Pancreas (tissue), 10 donors: ENCODE data around the gene SACM1L. TPM values are rescaled to one million over a fixed set of nuclear protein-coding genes. Genes with fewer than 3 reads are reported as not detected.
A peak's percentile ranks its signal among the peaks of the same experiment; 100 is the strongest.

ENCODE experiments used
- ATAC-seq, 4 donors: fragments of 200-7000 bp; cut with Tn5 transposase; one replicate each; pipeline versions ENCODE4 v1.8.0 to v1.9.1; 2020; ENCODE audit warnings: mild to moderate bottlenecking in 4 of 4, moderate library complexity in 4 of 4
- DNase-seq, 6 donors: peaks; one replicate each; pipeline ENCODE4 v3.0.0-alpha.2; 2020
- FAIRE-seq: peaks from 2 replicates; lab custom pipeline; 2012; peaks lifted over from hg19 to GRCh38; lab: Jason Lieb, UNC
- H3K27ac ChIP-seq, 4 donors: fragments of 200-600 bp; sonication (generic); 1 replicate in 3 of 4; 2 replicates in 1 of 4; pipeline versions ENCODE4 v1.5.0 to v1.8.0; 2020
- H3K27me3 ChIP-seq, 4 donors: fragments of 200-600 bp; one replicate each; pipeline ENCODE4 v1.8.0; 2021
- H3K36me3 ChIP-seq, 3 donors: fragments of 200-600 bp; sonication (generic) in 1 of 3; one replicate each; pipeline versions ENCODE4 v1.5.0 to v1.8.0; 2020 to 2021
- H3K4me1 ChIP-seq, 3 donors: fragments of 200-600 bp; one replicate each; pipeline ENCODE4 v1.8.0; 2021
- H3K4me3 ChIP-seq, 4 donors: fragments of 200-600 bp; sonication (generic) in 2 of 4; one replicate each; pipeline versions ENCODE4 v1.5.0 to v1.8.0; 2020 to 2021
- H3K9me3 ChIP-seq, 4 donors: fragments of 200-600 bp; one replicate each; pipeline ENCODE4 v1.8.0; 2021
- CTCF ChIP-seq, 4 donors: fragments of 200-600 bp; sonication (generic) in 3 of 4; IDR thresholded peaks; one replicate each; pipeline versions ENCODE4 v1.5.0 to v1.8.0; 2021; ENCODE audit warnings: antibody characterized with exemption in 4 of 4
- WGBS, 2 donors: extraction: QIAGEN DNeasy Blood & Tissue Kit; methylation state at CpG; one replicate each; pipeline ENCODE4 v1.1.7; 2013; 5-methylcytosine and 5-hydroxymethylcytosine counted together
- intact Hi-C, 3 donors: fragments of 100-400 bp; cut with DNase I; formaldehyde crosslinking; loops; one replicate each; pipeline versions ENCODE4 v1.11.1 to v1.14.2; 2022
- polyA plus RNA-seq, 2 donors: library from polyadenylated mRNA; stranded (reverse); fragments of 200-250 nt; gene quantifications; one replicate each; pipeline ENCODE4 v1.2.3, GENCODE V29; 2013
- total RNA-seq, 6 donors: library from RNA; stranded (reverse); fragmentation: NEBNext Ultra II Directional in 4 of 6; extraction: Animal tissue kit (Norgen Biotek cat#: 25700) in 4 of 6; gene quantifications; one replicate each; pipeline versions ENCODE4 v1.2.1 to v1.2.4, GENCODE V29; 2021 to 2023
- donor health status: healthy with polysubstance abuse.
- donor health status: DM: no; HTN: no; CAD: no; lungs with moderate emphysema.
- donor health status: DM: no; HTN: no; CAD: no.
- donor health status: control.
- donor health status: control.
- donor health status: Bipolar disorder and iron deficiency.
- donor health status: DM: yes; HTN: yes; CAD: no.
- donor health status: DM: no; HTN: no; CAD: no.
- donor health status: DM: no; HTN: no; CAD: no.
- donor health status: DM: yes; HTN: yes; CAD: no.

SACM1L gene
- total and polyA plus RNA-seq, 8 donors: 15.4 to 29.8 (median 18.7) TPM

- Histone ChIP-seq H3K4me1 (peaks cover 0 to under 1% (median 0%) of the 10 kb centered on the region in 3 donors), H3K27me3 (no peaks in the 10 kb centered on the region), H3K9me3 (no peaks in the 10 kb centered on the region), H3K36me3 (peaks cover 0 to 42% (median 9%) of the 10 kb centered on the region in 3 donors), H3K4me3 (no peak overlapping the region), H3K27ac (no peak overlapping the region)
- DNase-seq (no peak), FAIRE-seq (no peak), ATAC-seq (no peak)
- no peak for TF ChIP-seq CTCF (IDR thresholded peaks at IDR 0.05)
- intact Hi-C loops: no loop called here
These were observed 18.8 kb upstream of the SACM1L start for GRCh38 chr3:45670436-45670835.

GRCh38 chr3:45670991-45671390 is 18.2 kb upstream of the SACM1L start:
- Histone ChIP-seq H3K36me3 (peaks cover 0 to 42% (median 9%) of the 10 kb centered on the region in 3 donors), H3K27ac (no peak overlapping the region), H3K27me3 (no peaks in the 10 kb centered on the region), H3K9me3 (no peaks in the 10 kb centered on the region), H3K4me3 (no peak overlapping the region), H3K4me1 (no peaks in the 10 kb centered on the region)
- ATAC-seq: peak in 3 of 4 donors; percentile 42 to 51 (median 45)
- 86 to 89% methylated on average over 2 of the region's 2 CpGs for WGBS, 2 donors
- FAIRE-seq: no peak
- DNase-seq: no peak
- no peak for TF ChIP-seq CTCF (IDR thresholded peaks at IDR 0.05)
- intact Hi-C loops: no loop called here

- 96 to 97% methylated on average over 2 of the region's 2 CpGs for WGBS, 2 donors
- ATAC-seq: no peak
- no peak overlapping the region for H3K27ac ChIP-seq
- FAIRE-seq: no peak
- no peaks in the 10 kb centered on the region for H3K27me3 ChIP-seq
- H3K4me1 ChIP-seq: no peaks in the 10 kb centered on the region
- H3K9me3 ChIP-seq: no peaks in the 10 kb centered on the region
- TF ChIP-seq CTCF (IDR thresholded peaks at IDR 0.05): no peak
- intact Hi-C loops: no loop called here
- no peak for DNase-seq
- H3K36me3 ChIP-seq: peaks cover 0 to 50% (median 13%) of the 10 kb centered on the region in 3 donors
- H3K4me3 ChIP-seq: no peak overlapping the region
These were observed 15.9 kb upstream of the SACM1L start for GRCh38 chr3:45673273-45673672.

- H3K4me3 ChIP-seq: no peak overlapping the region
- no peaks in the 10 kb centered on the region for H3K4me1 ChIP-seq
- no peak for DNase-seq
- no peak for TF ChIP-seq CTCF (IDR thresholded peaks at IDR 0.05)
- H3K27ac ChIP-seq: no peak overlapping the region
- H3K9me3 ChIP-seq: no peaks in the 10 kb centered on the region
- H3K27me3 ChIP-seq: no peaks in the 10 kb centered on the region
- 78 to 86% methylated on average over 7 of the region's 7 CpGs for WGBS, 2 donors
- ATAC-seq: peak in 1 of 4 donors; percentile 11
- intact Hi-C loops: no loop called here
- no peak for FAIRE-seq
- H3K36me3 ChIP-seq: peaks cover 0 to 39% (median 16%) of the 10 kb centered on the region in 3 donors
These were observed 12.7 kb upstream of the SACM1L start for GRCh38 chr3:45676325-45677032.

GRCh38 chr3:45677033-45677446 is 12.2 kb upstream of the SACM1L start:
- intact Hi-C loops: no loop called here
- Histone ChIP-seq H3K4me3 (no peak overlapping the region), H3K36me3 (peaks cover 0 to 39% (median 14%) of the 10 kb centered on the region in 3 donors), H3K9me3 (no peaks in the 10 kb centered on the region), H3K4me1 (no peaks in the 10 kb centered on the region), H3K27ac (no peak overlapping the region), H3K27me3 (no peaks in the 10 kb centered on the region)
- FAIRE-seq (no peak), ATAC-seq (peak in 3 of 4 donors; percentile 21 to 40 (median 40)), DNase-seq (no peak)
- WGBS, 2 donors: 77 to 79% methylated on average over 5 of the region's 5 CpGs
- no peak for TF ChIP-seq CTCF (IDR thresholded peaks at IDR 0.05)
